Activated CD4-positive, alpha-beta T cell treated with anti-CD3 and anti-CD28 coated beads for 4 hours (primary cell): ENCODE measurements around the gene NES.

Source experiments
- DNase-seq, 2 donors: peaks; one replicate each; pipeline ENCODE4 v3.0.0-alpha.2; 2020

The NES gene

GRCh38 chr1:156662800-156663055 lies 14.5 kb downstream of the NES start:
- DNase-seq = no peak

GRCh38 chr1:156662005-156662799 lies 15.0 kb downstream of the NES start:
- DNase-seq = no peak

DNA sequence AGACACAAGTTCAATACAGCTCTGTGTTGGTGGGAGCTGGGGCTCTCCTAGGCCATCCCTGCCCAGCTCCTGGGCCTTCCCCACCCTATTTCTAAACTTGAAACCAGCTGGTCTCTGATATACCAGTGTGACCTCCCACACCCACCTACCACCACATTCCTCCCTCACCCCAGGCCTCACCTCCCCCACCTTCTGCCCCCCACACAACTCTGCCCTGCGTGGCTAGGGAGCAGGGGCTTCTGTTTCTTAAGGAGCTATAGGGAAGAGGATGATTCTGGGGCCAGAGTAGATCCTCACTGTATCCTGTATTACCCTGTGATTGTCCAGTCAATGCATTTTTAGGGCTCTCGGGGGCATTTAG lies 16.5 kb downstream of the NES start:
- DNase-seq = no peak

- peak; percentile 89 for DNase-seq
Measured at GRCh38 chr1:156659988-156660751, 17.0 kb downstream of the NES start.

DNA sequence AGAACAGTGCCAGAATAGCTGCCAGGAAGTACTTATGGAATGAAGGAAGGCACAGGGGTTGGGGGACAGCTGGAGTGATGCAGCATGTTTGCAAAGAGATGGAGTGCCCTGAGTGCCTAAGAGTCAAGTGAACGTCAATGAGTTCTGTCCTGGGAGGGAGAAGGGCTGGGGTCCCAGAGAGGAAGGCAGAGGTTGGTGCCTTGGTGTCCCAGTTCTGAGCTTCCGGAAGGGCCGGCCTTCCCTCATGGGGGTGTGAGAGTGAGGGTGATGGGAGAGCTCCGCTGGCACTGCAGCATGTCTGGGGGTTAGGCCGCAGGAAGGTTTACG lies 17.6 kb downstream of the NES start:
- no peak for DNase-seq

DNA sequence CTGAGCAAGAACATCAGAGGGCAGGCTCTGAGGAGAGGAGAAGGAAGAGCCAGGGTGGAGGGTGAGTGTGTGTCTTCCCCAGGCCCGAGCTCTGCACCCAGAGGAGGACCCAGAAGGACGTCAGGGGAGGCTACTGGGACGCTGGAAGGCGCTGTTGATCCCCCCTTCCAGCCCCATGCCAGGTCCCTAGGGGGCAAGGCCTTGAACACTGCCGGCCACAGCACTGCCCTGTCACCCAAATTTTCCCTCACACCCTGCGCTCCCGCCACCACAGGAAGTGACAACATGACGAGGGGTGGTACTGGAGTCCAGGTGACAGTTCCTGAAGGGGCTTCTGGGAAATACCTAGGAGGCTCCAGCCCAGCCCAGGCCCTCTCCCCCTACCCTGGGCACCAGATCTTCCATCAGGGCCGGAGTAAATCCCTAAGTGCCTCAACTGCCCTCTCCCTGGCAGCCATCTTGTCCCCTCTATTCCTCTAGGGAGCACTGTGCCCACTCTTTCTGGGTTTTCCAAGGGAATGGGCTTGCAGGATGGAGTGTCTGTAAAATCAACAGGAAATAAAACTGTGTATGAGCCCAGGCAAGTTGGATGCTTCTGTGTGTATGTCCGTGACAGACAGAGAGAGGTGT lies 18.1 kb downstream of the NES start:
- no peak for DNase-seq

GRCh38 chr1:156658496-156658895 lies 18.7 kb downstream of the NES start:
- no peak for DNase-seq

DNA sequence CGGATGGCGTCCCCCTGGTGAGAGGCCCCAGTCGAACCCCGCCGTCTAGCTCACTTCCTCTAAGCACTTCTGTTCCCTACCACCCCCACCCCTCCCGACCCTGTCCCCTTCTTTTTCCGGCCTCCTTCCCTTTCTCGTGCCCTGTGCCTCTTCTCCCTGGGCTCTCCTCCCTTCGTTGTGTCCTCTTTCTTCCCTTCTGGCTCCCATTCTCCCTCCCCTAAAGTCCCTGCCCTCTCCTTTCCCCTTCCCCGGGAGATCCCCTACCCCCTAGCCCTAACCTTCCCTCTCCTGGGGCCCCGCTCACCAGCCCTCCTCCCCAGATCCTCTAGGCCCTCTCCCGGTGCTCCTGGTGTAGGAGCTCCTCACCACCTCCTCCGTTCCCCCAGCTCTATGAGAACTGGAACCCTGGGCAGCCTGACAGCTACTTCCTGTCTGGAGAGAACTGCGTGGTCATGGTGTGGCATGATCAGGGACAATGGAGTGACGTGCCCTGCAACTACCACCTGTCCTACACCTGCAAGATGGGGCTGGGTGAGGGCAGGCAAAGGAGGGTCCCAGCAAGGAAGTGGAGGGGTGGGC lies 19.4 kb downstream of the NES start:
- no peak for DNase-seq

GRCh38 chr1:156656806-156657740 lies 20.1 kb downstream of the NES start:
- peak; percentile 63 to 79 for DNase-seq

DNA sequence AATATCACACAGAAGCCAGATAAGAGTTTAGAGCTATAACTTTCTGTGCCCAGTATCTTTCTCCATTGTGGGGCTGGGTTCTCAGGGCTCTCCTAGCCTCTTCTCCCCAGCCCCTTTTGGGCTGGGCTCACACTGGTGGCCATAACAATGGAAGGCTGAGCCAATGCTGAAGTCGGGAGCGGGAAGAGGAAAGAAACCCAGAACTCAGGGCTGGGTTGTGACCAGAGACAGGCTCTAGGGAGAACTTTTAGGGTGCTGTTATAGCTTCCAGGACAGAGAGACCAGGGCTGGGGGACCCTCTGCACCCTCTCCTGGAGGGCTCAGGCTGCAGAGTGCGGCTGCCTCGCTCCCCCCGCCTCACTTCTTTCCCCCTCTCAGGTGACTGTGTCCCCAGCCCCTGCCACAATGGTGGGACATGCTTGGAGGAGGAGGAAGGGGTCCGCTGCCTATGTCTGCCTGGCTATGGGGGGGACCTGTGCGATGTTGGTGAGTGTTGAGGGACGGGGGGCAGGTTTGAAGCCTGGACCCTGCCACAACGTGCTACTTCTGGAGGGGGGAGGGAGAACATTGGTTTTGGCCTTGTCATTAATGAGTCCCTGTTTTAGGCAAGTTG lies 21.2 kb downstream of the NES start:
- no peak for DNase-seq

- DNase-seq = no peak
Measured at GRCh38 chr1:156655151-156655903, 21.9 kb downstream of the NES start.

GRCh38 chr1:156654700-156655099 lies 22.5 kb downstream of the NES start:
- no peak for DNase-seq

DNA sequence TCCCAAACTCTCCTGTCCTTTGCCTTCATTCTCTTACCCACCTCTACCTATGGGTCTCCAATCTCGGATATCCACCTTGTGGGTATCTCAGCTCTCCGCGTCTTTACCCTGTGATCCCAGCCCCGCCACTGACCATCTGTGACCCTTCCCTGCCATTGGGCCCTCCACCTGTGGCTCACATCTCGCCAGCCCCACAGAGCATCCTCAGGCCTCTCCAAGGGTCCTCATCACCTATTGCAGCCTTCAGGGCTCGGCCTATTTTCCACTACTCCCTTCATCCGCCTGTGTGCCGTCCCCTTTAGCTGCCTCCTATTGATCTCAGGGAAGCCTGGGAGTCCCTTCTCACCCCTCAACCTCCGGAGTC lies 24.2 kb downstream of the NES start:
- no peak for DNase-seq

DNA sequence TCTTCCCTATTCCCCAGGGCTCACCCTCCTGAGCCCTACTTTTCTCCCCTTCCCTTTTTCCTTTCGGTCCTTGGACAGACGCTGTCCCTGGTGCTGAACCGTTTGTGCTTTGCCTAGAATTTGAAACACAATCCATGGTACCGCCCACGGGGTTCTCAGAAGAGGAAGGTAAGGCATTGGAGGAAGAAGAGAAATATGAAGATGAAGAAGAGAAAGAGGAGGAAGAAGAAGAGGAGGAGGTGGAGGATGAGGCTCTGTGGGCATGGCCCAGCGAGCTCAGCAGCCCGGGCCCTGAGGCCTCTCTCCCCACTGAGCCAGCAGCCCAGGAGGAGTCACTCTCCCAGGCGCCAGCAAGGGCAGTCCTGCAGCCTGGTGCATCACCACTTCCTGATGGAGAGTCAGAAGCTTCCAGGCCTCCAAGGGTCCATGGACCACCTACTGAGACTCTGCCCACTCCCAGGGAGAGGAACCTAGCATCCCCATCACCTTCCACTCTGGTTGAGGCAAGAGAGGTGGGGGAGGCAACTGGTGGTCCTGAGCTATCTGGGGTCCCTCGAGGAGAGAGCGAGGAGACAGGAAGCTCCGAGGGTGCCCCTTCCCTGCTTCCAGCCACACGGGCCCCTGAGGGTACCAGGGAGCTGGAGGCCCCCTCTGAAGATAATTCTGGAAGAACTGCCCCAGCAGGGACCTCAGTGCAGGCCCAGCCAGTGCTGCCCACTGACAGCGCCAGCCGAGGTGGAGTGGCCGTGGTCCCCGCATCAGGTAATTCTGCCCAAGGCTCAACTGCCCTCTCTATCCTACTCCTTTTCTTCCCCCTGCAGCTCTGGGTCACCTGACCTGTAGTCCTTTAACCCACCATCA lies 24.8 kb downstream of the NES start:
- no peak for DNase-seq

GRCh38 chr1:156648951-156649350 lies 28.3 kb downstream of the NES start:
- DNase-seq = no peak

DNA sequence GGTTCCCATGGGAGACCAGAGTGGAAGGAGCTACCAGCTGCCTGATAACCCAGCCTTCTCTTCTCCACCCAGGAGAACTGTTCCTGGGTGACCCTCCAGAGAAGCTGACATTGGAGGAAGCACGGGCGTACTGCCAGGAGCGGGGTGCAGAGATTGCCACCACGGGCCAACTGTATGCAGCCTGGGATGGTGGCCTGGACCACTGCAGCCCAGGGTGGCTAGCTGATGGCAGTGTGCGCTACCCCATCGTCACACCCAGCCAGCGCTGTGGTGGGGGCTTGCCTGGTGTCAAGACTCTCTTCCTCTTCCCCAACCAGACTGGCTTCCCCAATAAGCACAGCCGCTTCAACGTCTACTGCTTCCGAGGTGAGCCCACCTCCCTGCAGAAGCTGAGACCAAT lies 28.7 kb downstream of the NES start:
- no peak for DNase-seq

GRCh38 chr1:156647351-156647750 lies 29.9 kb downstream of the NES start:
- no peak for DNase-seq

DNA sequence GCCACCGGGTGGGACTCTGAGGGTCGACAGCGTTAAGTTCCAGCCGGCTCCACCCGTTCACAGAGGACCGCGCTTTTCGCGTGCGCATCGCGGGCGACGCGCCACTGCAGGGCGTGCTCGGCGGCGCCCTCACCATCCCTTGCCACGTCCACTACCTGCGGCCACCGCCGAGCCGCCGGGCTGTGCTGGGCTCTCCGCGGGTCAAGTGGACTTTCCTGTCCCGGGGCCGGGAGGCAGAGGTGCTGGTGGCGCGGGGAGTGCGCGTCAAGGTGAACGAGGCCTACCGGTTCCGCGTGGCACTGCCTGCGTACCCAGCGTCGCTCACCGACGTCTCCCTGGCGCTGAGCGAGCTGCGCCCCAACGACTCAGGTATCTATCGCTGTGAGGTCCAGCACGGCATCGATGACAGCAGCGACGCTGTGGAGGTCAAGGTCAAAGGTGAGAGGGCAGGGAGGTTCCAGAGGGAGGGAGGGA lies 30.4 kb downstream of the NES start:
- DNase-seq = no peak

DNA sequence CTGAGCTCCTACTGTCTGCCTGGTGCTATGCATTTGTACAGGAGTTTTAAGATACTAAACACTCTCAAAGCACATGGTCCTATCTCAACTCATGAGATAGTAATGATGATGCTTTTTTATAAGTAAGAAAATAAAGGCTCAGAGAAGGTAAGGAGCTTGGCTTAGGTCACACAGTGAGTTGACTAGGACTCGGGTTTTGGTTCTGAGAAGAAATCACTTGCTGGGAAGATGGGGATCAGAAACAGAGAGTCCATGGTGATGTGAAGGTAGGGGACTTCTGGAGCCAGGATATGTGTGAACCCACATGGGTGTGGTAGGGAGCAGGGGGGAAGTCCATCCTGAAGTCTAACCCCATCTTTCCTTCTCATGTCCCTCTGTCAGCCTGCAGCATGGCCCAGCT lies 31.5 kb downstream of the NES start:
- no peak for DNase-seq

DNA sequence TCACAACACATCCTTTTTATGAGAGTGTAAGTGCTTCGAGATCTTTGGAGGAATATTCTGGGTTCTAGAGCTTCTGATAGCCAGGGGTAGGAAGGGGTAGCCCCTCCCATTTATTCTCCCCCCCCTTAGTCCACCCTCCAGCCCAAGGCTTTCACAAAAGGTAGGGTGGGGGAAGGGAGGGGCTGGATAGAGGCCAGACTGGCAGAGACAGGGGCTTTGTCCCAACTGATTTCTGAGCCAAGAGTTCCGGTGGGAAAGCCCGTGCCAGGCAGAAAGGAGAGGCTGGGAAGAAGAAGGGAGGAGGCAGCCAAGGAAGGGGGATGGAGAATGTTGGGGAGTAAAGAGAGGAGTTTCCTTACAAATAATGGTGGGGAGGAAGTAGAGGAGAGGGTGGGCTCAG lies 32.2 kb downstream of the NES start:
- no peak for DNase-seq

DNA sequence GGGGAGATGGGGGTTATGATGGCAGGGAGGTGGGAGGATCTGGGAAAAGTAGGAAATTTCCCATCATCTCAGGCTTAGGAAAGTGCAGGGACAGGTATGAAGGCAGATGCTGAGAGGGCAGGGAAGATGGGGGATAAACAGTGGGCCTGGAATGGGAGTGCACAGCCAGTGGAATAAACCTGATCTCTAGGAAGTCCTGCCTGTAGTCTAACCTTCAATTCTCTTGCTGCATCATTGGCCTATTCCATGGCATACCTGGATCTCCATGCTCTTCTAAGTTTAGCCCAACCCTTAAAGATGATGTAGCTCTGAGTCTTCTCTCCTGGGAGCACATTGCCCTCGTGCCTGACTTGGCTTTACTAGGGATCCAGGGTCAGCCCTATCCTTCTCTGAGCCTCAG lies 32.6 kb downstream of the NES start:
- no peak for DNase-seq
